Epithelial cell of alveolus of lung (primary cell): Measurements from ENCODE around the gene ZNF716. TPM values are rescaled to one million over a fixed set of nuclear protein-coding genes. Genes with fewer than 3 reads are reported as not detected.

ENCODE experiments used
- total RNA-seq: library from RNA; depleted of rRNA; stranded (reverse); fragments of >200 nt; gene quantifications from 2 replicates; pipeline ENCODE4 v1.2.1, GENCODE V29; 2015

The ZNF716 gene
- not detected in 2 replicates for total RNA-seq

GRCh38 chr7:57449904-57450303 is at the start of gene ZNF716:
ZNF716 (plus strand) TSS chr7:57450177; CDS start chr7:57450289, 112 bp downstream.

